H1 (cell line): Measurements from ENCODE around the gene ANKRD17. TPM values are rescaled to one million over a fixed set of nuclear protein-coding genes. Genes with fewer than 3 reads are reported as not detected.

ENCODE experiments used
- CTCF ChIA-PET: fragments of 300-600 bp; sonication (Branson Sonifier 250); formaldehyde crosslinking; loops from one replicate; lab custom pipeline; 2021; ENCODE audit not compliant: partially characterized antibody; lab: Charles Lee
- POLR2A ChIA-PET: fragments of 300-600 bp; sonication (Branson Sonifier 250); formaldehyde crosslinking; loops from one replicate; lab custom pipeline; 2021; ENCODE audit warnings: inconsistent platforms; ENCODE audit not compliant: partially characterized antibody; lab: Charles Lee
- DNase-seq, 2 experiments: peaks; one replicate each; pipeline versions ENCODE4 v3.0.0 to v3.0.0-alpha.2; 2010 to 2022; ENCODE audit warnings: low spot score in 2 of 2, low read depth in 1 of 2, mixed read lengths in 1 of 2
- FAIRE-seq: peaks from 2 replicates; lab custom pipeline; 2011; peaks lifted over from hg19 to GRCh38; lab: Jason Lieb, UNC
- H2AFZ ChIP-seq: 2 replicates; pipeline ENCODE4 v1.8.1; 2012; ENCODE audit warnings: low read length, inconsistent platforms
- H2AK5ac ChIP-seq: 2 replicates; pipeline ENCODE4 v1.6.1; 2013; ENCODE audit warnings: low read depth, low read length
- H2BK120ac ChIP-seq: replicated peaks from 2 replicates; pipeline ENCODE3; 2013; ENCODE audit warnings: low read depth, low read length, inconsistent platforms
- H2BK12ac ChIP-seq: 2 replicates; pipeline ENCODE4 v1.6.1; 2013; ENCODE audit warnings: low read depth, low read length
- H2BK15ac ChIP-seq: 2 replicates; pipeline ENCODE4 v1.6.1; 2013; ENCODE audit warnings: low read length
- H2BK20ac ChIP-seq: 2 replicates; pipeline ENCODE4 v1.6.1; 2013; ENCODE audit warnings: low read length
- H2BK5ac ChIP-seq: 2 replicates; pipeline ENCODE4 v1.6.1; 2013; ENCODE audit warnings: low read depth, low read length
- H3K14ac ChIP-seq: 2 replicates; pipeline ENCODE4 v1.6.1; 2013; ENCODE audit warnings: inconsistent platforms; ENCODE audit not compliant: insufficient read length
- H3K18ac ChIP-seq: 2 replicates; pipeline ENCODE4 v1.6.1; 2013; ENCODE audit warnings: low read length; ENCODE audit errors: extremely low read depth
- H3K23ac ChIP-seq: 2 replicates; pipeline ENCODE4 v1.6.1; 2013; ENCODE audit warnings: inconsistent platforms; ENCODE audit not compliant: insufficient read length
- H3K23me2 ChIP-seq: 2 replicates; pipeline ENCODE4 v1.6.1; 2013; ENCODE audit warnings: low read depth, low read length
- H3K27ac ChIP-seq: 2 replicates; pipeline ENCODE4 v1.6.1; 2011; ENCODE audit warnings: low read depth, low read length, inconsistent platforms
- H3K27me3 ChIP-seq, 4 experiments: replicated peaks in 1 of 4; 1 replicate in 1 of 4; 2 replicates in 3 of 4; pipeline versions ENCODE4 v1.6.1 to v1.8.1; 2011 to 2013; ENCODE audit warnings: low read length in 3 of 4, mild to moderate bottlenecking in 3 of 4, inconsistent platforms in 2 of 4, mixed read lengths in 2 of 4, moderate library complexity in 1 of 4; ENCODE audit not compliant: control insufficient read depth in 3 of 4, insufficient read depth in 3 of 4; ENCODE audit errors: extremely low read depth in 1 of 4
- H3K36me3 ChIP-seq, 4 experiments: 2 replicates each; pipeline versions ENCODE4 v1.6.1 to v1.8.1; 2011 to 2013; ENCODE audit warnings: mild to moderate bottlenecking in 4 of 4, low read length in 3 of 4, moderate library complexity in 2 of 4, control low read depth in 1 of 4, inconsistent platforms in 1 of 4; ENCODE audit not compliant: insufficient read depth in 4 of 4, control insufficient read depth in 2 of 4
- H3K4ac ChIP-seq: replicated peaks from 2 replicates; pipeline ENCODE3; 2013; ENCODE audit warnings: low read length, low read depth, mixed read lengths, inconsistent platforms; ENCODE audit not compliant: insufficient read length
- H3K4me1 ChIP-seq, 4 experiments: replicated peaks in 1 of 4; 1 replicate in 1 of 4; 2 replicates in 3 of 4; pipeline versions ENCODE4 v1.6.1 to v1.8.1; 2011 to 2013; ENCODE audit warnings: low read length in 3 of 4, inconsistent platforms in 2 of 4, mixed read lengths in 1 of 4; ENCODE audit not compliant: insufficient read depth in 4 of 4, control insufficient read depth in 3 of 4
- H3K4me2 ChIP-seq, 2 experiments: 2 replicates each; pipeline versions ENCODE4 v1.6.1 to v1.8.1; 2011 to 2013; ENCODE audit warnings: low read depth in 2 of 2, low read length in 2 of 2, control low read depth in 1 of 2, inconsistent platforms in 1 of 2, mild to moderate bottlenecking in 1 of 2; ENCODE audit not compliant: insufficient read depth in 1 of 2
- H3K4me3 ChIP-seq, 4 experiments: fragments of 200-600, 300-600 bp in 1 of 4; sonication (generic), shearing (Covaris generic), sonication (Bioruptor Twin) in 1 of 4; 2 replicates each; pipeline versions ENCODE4 v1.5.1 to v1.8.1; 2011 to 2016; ENCODE audit warnings: low read length in 4 of 4, low read depth in 3 of 4, control low read depth in 2 of 4, inconsistent platforms in 2 of 4, mild to moderate bottlenecking in 2 of 4, mixed read lengths in 1 of 4, moderate library complexity in 1 of 4; ENCODE audit not compliant: insufficient read depth in 2 of 4; ENCODE audit errors: extremely low read depth in 1 of 4
- H3K56ac ChIP-seq: replicated peaks from 2 replicates; pipeline ENCODE3; 2013; ENCODE audit warnings: low read depth, mild to moderate bottlenecking, mixed read lengths, low read length, inconsistent platforms; ENCODE audit not compliant: insufficient read length
- H3K79me1 ChIP-seq: 2 replicates; pipeline ENCODE4 v1.6.1; 2013; ENCODE audit warnings: low read depth, low read length, control low read depth
- H3K79me2 ChIP-seq, 2 experiments: 2 replicates each; pipeline versions ENCODE4 v1.6.1 to v1.8.1; 2012 to 2013; ENCODE audit warnings: low read length in 2 of 2, mild to moderate bottlenecking in 2 of 2, inconsistent platforms in 1 of 2; ENCODE audit not compliant: insufficient read depth in 2 of 2, control insufficient read depth in 1 of 2
- H3K9ac ChIP-seq, 4 experiments: replicated peaks in 1 of 4; 1 replicate in 1 of 4; 2 replicates in 3 of 4; pipeline versions ENCODE4 v1.6.1 to v1.8.1; 2011 to 2013; ENCODE audit warnings: low read depth in 3 of 4, low read length in 3 of 4, control low read depth in 2 of 4, mild to moderate bottlenecking in 2 of 4, moderate library complexity in 2 of 4, inconsistent platforms in 1 of 4; ENCODE audit errors: extremely low read depth in 1 of 4
- H3K9me3 ChIP-seq, 2 experiments: 2 replicates each; pipeline versions ENCODE4 v1.6.1 to v1.8.1; 2012 to 2013; ENCODE audit warnings: mild to moderate bottlenecking in 2 of 2, moderate library complexity in 2 of 2, control low read depth in 1 of 2, inconsistent platforms in 1 of 2, low read depth in 1 of 2, low read length in 1 of 2, mixed read lengths in 1 of 2; ENCODE audit not compliant: insufficient read depth in 2 of 2
- H4K20me1 ChIP-seq, 2 experiments: replicated peaks in 1 of 2; 2 replicates each; pipeline versions ENCODE3 to v1.8.1; 2011 to 2013; ENCODE audit warnings: inconsistent platforms in 2 of 2, low read length in 2 of 2, mild to moderate bottlenecking in 1 of 2; ENCODE audit not compliant: insufficient read depth in 2 of 2, control insufficient read depth in 1 of 2
- H4K5ac ChIP-seq: 2 replicates; pipeline ENCODE4 v1.6.1; 2013; ENCODE audit warnings: low read length, low read depth, mixed read lengths, inconsistent platforms; ENCODE audit not compliant: insufficient read length
- H4K8ac ChIP-seq: 2 replicates; pipeline ENCODE4 v1.8.0; 2013; ENCODE audit warnings: mild to moderate bottlenecking, moderate library complexity, low read length, inconsistent platforms; ENCODE audit not compliant: insufficient read depth; ENCODE audit errors: extremely low read depth
- H4K91ac ChIP-seq: replicated peaks from 2 replicates; pipeline ENCODE3; 2013; ENCODE audit warnings: low read length, mixed read lengths, inconsistent platforms; ENCODE audit not compliant: insufficient read length
- BCL11A ChIP-seq, 2 experiments: IDR thresholded peaks; one replicate each; pipeline ENCODE4 v1.6.1; 2011; ENCODE audit warnings: low read depth in 2 of 2, low read length in 2 of 2, mild to moderate bottlenecking in 2 of 2
- BRCA1 ChIP-seq: IDR thresholded peaks from 2 replicates; pipeline ENCODE4 v1.6.1; 2012; ENCODE audit warnings: low read depth, low read length, improper control_type of control experiment
- CEBPB ChIP-seq: IDR thresholded peaks from 2 replicates; pipeline ENCODE4 v1.6.1; 2012; ENCODE audit warnings: low read depth, low read length
- EGR1 ChIP-seq: IDR thresholded peaks from 2 replicates; pipeline ENCODE4 v1.6.1; 2011; ENCODE audit warnings: low read depth, low read length, borderline replicate concordance
- EP300 ChIP-seq, 2 experiments: IDR thresholded peaks; 1 replicate in 1 of 2; 2 replicates in 1 of 2; pipeline ENCODE4 v1.6.1; 2011 to 2012; ENCODE audit warnings: low read depth in 2 of 2, low read length in 2 of 2, mild to moderate bottlenecking in 2 of 2, borderline replicate concordance in 1 of 2, inconsistent platforms in 1 of 2, moderate library complexity in 1 of 2
- POU5F1 ChIP-seq: IDR thresholded peaks from 2 replicates; pipeline ENCODE4 v1.6.1; 2011; ENCODE audit warnings: low read depth, mild to moderate bottlenecking, low read length, moderate library complexity
- RFX5 ChIP-seq: IDR thresholded peaks from 2 replicates; pipeline ENCODE4 v1.6.1; 2011; ENCODE audit warnings: low read depth, low read length, improper control_type of control experiment, borderline replicate concordance
- RNF2 ChIP-seq: fragments of 200-900, 300-1000 bp; sonication (generic); IDR thresholded peaks from 2 replicates; pipeline ENCODE4 v1.7.1; 2016; ENCODE audit warnings: borderline replicate concordance, low read depth, mild to moderate bottlenecking, antibody characterized with exemption, low read length; ENCODE audit not compliant: poor library complexity, severe bottlenecking; ENCODE audit errors: missing control alignments
- SIX5 ChIP-seq: IDR thresholded peaks from 2 replicates; pipeline ENCODE4 v1.6.1; 2011; ENCODE audit warnings: mild to moderate bottlenecking, low read depth, low read length
- TBP ChIP-seq: IDR thresholded peaks from 2 replicates; pipeline ENCODE4 v1.6.1; 2011; ENCODE audit warnings: low read depth, low read length, improper control_type of control experiment
- WGBS, 2 experiments: shearing (Covaris generic) in 1 of 2; methylation state at CpG; one replicate each; pipeline versions ENCODE4 v1.1.6 to v1.1.7; 2013 to 2015; ENCODE audit warnings: low lambda C conversion rate in 2 of 2, mixed read lengths in 2 of 2, inconsistent platforms in 1 of 2, low coverage in 1 of 2, missing lambda C conversion rate in 1 of 2; ENCODE audit not compliant: insufficient replicate concordance in 2 of 2, insufficient coverage in 1 of 2, insufficient read length in 1 of 2; ENCODE audit errors: extremely low coverage in 1 of 2, missing lambda C conversion rate in 1 of 2; 5-methylcytosine and 5-hydroxymethylcytosine counted together
- polyA plus RNA-seq, 7 experiments: library from polyadenylated mRNA; depleted of rRNA in 3 of 7; stranded (reverse) in 5 of 7; unstranded in 2 of 7; fragments of >200 nt in 5 of 7; fragments of 200-250 nt in 2 of 7; gene quantifications; 1 replicate in 5 of 7; 2 replicates in 1 of 7; 4 replicates in 1 of 7; pipeline versions ENCODE4 v1.2.1 to v1.2.3, GENCODE V29; 2011 to 2013; ENCODE audit warnings: missing spikeins in 2 of 7, mixed read lengths in 2 of 7
- total RNA-seq: library from RNA; stranded (reverse); fragmentation: NEBNext Ultra II Directional; extraction: Animal tissue kit (Norgen Biotek cat#: 25700); gene quantifications from 2 replicates; pipeline ENCODE4 v1.2.1, GENCODE V29; 2021
- TF ChIP-seq, protein P1 (sequence below), 3 experiments: IDR thresholded peaks; 1 replicate in 2 of 3; 2 replicates in 1 of 3; pipeline versions ENCODE4 v1.5.1 to v1.6.1; 2011; ENCODE audit warnings: low read length in 3 of 3, mild to moderate bottlenecking in 3 of 3, inconsistent platforms in 2 of 3, low read depth in 1 of 3, moderate library complexity in 1 of 3; ENCODE audit not compliant: insufficient read depth in 1 of 3; ENCODE audit errors: control extremely low read depth in 1 of 3

Gene ANKRD17
- total and polyA plus RNA-seq, 2 of the 8 experiments (the other 6 are each of a cell fraction or from before 2014, with no cell fraction given), result 42.4 to 93.7 TPM

DNA sequence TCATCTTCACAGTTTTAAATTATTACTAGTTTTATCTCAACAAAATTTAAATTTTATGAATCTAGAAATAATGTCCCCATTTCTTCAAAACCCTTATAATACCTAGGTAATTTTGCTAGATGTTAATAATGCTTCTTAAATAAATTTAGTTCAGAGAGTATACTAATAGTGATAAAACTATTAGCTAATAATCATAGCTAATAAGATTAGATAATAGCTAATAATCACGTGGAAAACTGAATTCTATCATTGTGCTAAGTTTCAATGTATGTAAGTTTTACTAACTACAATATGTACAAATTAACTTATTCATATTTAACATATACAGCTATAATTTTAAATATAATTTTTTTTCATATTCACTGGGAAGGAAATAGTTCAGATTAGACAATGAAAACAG lies 10.2 kb downstream of the ANKRD17 start:
- no peaks in the 10 kb centered on the region for H3K9me3 ChIP-seq
- no peak overlapping the region for H4K5ac ChIP-seq
- no peak overlapping the region for H2BK5ac ChIP-seq
- H3K4me3 ChIP-seq, result no peak overlapping the region
- no peak overlapping the region for H2BK20ac ChIP-seq
- H3K79me1 ChIP-seq, result 0 out of 2 replicates have a peak, but pooled peaks cover 2% of the 10 kb centered on the region
- H3K56ac ChIP-seq, result no peak overlapping the region
- no peaks in the 10 kb centered on the region for H3K23me2 ChIP-seq
- H3K27me3 ChIP-seq, result no peaks in the 10 kb centered on the region
- CTCF ChIA-PET, result interaction anchor here (1.2 to 1.7 kb wide), 2 partner anchors 8 to 9 kb away, joined by 5 to 6 read pairs; no protein-coding TSS in a partner anchor
- no peak overlapping the region for H3K18ac ChIP-seq
- H2AFZ ChIP-seq, result no peak overlapping the region
- DNase-seq (no peak), FAIRE-seq (no peak)
- H3K79me2 ChIP-seq, result peaks cover 16 to 100% of the 10 kb centered on the region in 2 experiments; a peak in 3 of 4 replicates
- no peak overlapping the region for H2AK5ac ChIP-seq
- H3K4me2 ChIP-seq, result no peak overlapping the region
- H3K23ac ChIP-seq, result no peak overlapping the region
- no peak overlapping the region for H2BK15ac ChIP-seq
- peaks cover 0 to 3% (median 0%) of the 10 kb centered on the region in 4 experiments; a peak in 2 of 7 replicates for H3K4me1 ChIP-seq
- no peak overlapping the region for H4K8ac ChIP-seq
- WGBS, 2 experiments, result 87% methylated on average over 1 of the region's 1 CpG; no CpG with 5 or more reads in 1 of the 2 experiments
- POLR2A ChIA-PET, result interaction anchor here (1.7 kb wide), 1 partner anchor 11 kb away, joined by 4 read pairs; no protein-coding TSS in a partner anchor
- H3K4ac ChIP-seq, result no peak overlapping the region
- peaks cover 0 to 17% (median 0%) of the 10 kb centered on the region in 4 experiments; a peak in 2 of 8 replicates for H3K36me3 ChIP-seq
- H2BK120ac ChIP-seq, result no peak overlapping the region
- H2BK12ac ChIP-seq, result no peak overlapping the region
- H3K27ac ChIP-seq, result no peak overlapping the region
- H4K20me1 ChIP-seq, result peaks cover 4 to 6% of the 10 kb centered on the region in 2 experiments
- no peak overlapping the region for H3K9ac ChIP-seq
- H4K91ac ChIP-seq, result no peak overlapping the region
- no peak overlapping the region for H3K14ac ChIP-seq
- no peak for TF ChIP-seq CEBPB
- TF ChIP-seq BCL11A (IDR thresholded peaks at IDR 0.05; ENCODE audit: low read depth in 2 of 2, low read length in 2 of 2), result no peak
- TF ChIP-seq TBP, result no peak
- TF ChIP-seq SIX5, result no peak
- TF ChIP-seq BRCA1, result no peak
- TF ChIP-seq, protein P1, sequence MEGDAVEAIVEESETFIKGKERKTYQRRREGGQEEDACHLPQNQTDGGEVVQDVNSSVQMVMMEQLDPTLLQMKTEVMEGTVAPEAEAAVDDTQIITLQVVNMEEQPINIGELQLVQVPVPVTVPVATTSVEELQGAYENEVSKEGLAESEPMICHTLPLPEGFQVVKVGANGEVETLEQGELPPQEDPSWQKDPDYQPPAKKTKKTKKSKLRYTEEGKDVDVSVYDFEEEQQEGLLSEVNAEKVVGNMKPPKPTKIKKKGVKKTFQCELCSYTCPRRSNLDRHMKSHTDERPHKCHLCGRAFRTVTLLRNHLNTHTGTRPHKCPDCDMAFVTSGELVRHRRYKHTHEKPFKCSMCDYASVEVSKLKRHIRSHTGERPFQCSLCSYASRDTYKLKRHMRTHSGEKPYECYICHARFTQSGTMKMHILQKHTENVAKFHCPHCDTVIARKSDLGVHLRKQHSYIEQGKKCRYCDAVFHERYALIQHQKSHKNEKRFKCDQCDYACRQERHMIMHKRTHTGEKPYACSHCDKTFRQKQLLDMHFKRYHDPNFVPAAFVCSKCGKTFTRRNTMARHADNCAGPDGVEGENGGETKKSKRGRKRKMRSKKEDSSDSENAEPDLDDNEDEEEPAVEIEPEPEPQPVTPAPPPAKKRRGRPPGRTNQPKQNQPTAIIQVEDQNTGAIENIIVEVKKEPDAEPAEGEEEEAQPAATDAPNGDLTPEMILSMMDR (IDR thresholded peaks at IDR 0.05; ENCODE audit: control extremely low read depth in 1 of 3, insufficient read depth in 1 of 3, low read depth in 1 of 3, low read length in 3 of 3), result no peak
- no peak for TF ChIP-seq RNF2
- no peak for TF ChIP-seq EP300 (IDR thresholded peaks at IDR 0.05; ENCODE audit: borderline replicate concordance in 1 of 2, low read depth in 2 of 2, low read length in 2 of 2)
- TF ChIP-seq EGR1, result no peak
- no peak for TF ChIP-seq POU5F1
- TF ChIP-seq RFX5, result no peak
